Fibroblast of mammary gland (primary cell): Measurements from ENCODE around the gene HIGD1A.

Experiments used
- DNase-seq: peaks from one replicate; pipeline ENCODE4 v3.0.0-alpha.2; 2010; ENCODE audit warnings: low read depth
- H3K4me3 ChIP-seq: 2 replicates; pipeline ENCODE4 v1.5.1; 2011; ENCODE audit warnings: low read depth, mild to moderate bottlenecking, low read length, moderate library complexity; ENCODE audit not compliant: control insufficient read depth
- CTCF ChIP-seq: conservative IDR thresholded peaks from 2 replicates; pipeline ENCODE4 v1.5.1; 2011; ENCODE audit warnings: low read depth, low read length, inconsistent platforms; ENCODE audit not compliant: control insufficient read depth, insufficient read depth

The HIGD1A gene

GRCh38 chr3:42801784-42802183 lies 2.5 kb downstream of the HIGD1A start:
- no peak for TF ChIP-seq CTCF
- no peak for DNase-seq
- H3K4me3 ChIP-seq: no peak overlapping the region

- no peak for TF ChIP-seq CTCF
- H3K4me3 ChIP-seq: no peak overlapping the region
- no peak for DNase-seq
Measured at GRCh38 chr3:42801048-42801620, 3.2 kb downstream of the HIGD1A start.

- TF ChIP-seq CTCF: no peak
- no peak for DNase-seq
- H3K4me3 ChIP-seq: no peak overlapping the region
Measured at GRCh38 chr3:42800251-42800650, 4.0 kb downstream of the HIGD1A start.

DNA sequence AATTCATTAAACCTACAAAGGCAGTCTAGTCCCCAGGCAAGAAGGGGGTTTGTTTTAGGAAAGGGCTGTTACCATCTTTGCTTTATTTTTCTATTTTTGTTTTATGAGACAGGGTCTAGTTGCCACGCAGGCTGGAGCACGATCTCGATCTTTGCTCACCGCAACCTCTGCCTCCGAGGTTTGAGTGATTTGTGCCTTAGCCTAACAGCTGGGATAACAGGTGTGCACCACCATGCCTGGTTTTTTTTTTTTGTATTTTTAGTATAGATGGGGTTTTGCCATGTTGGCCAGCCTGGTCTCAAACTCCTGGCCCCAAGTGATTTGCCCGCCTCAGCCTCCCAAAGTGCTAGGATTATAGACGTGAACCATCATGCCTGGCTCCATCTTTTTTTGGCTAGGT lies 4.9 kb downstream of the HIGD1A start:
- TF ChIP-seq CTCF: no peak
- no peak for DNase-seq
- no peak overlapping the region for H3K4me3 ChIP-seq

GRCh38 chr3:42796332-42796885 lies 7.9 kb downstream of the HIGD1A start:
- no peak for DNase-seq
- no peak overlapping the region for H3K4me3 ChIP-seq
- no peak for TF ChIP-seq CTCF

- DNase-seq: no peak
- no peak for TF ChIP-seq CTCF
- no peak overlapping the region for H3K4me3 ChIP-seq
Measured at GRCh38 chr3:42795621-42796181, 8.6 kb downstream of the HIGD1A start.
